SK-N-SH (cell line): ENCODE data around the gene PIPOX. TPM values are rescaled to one million over a fixed set of nuclear protein-coding genes. Genes with fewer than 3 reads are reported as not detected.

Source experiments
- CTCF ChIA-PET: fragments of 300-600, 350-600 bp; formaldehyde crosslinking; extraction: SDS; loops from one replicate; lab custom pipeline; 2021; lab: Yijun Ruan, JAX
- POLR2A ChIA-PET: fragments of 350-600 bp; sonication (Branson Sonifier 250); formaldehyde crosslinking; extraction: SDS; loops from one replicate; lab custom pipeline; 2020; ENCODE audit warnings: antibody characterized with exemption, inconsistent platforms; lab: Yijun Ruan, JAX
- DNase-seq: peaks from one replicate; pipeline ENCODE4 v3.0.0; 2012
- H2AFZ ChIP-seq: fragments of 200-600 bp; sonication (generic); 2 replicates; pipeline ENCODE4 v1.8.1; 2016; ENCODE audit warnings: antibody characterized with exemption, mild to moderate bottlenecking, low read depth
- H3F3A ChIP-seq: fragments of 200-600 bp; sonication (generic); replicated peaks from 2 replicates; pipeline ENCODE3; 2016; ENCODE audit warnings: antibody characterized with exemption, mild to moderate bottlenecking; ENCODE audit not compliant: insufficient read depth
- H3K27ac ChIP-seq, 2 experiments: fragments of 200-500 bp in 1 of 2; fragments of 200-600 bp in 1 of 2; sonication (Bioruptor generic) in 1 of 2; sonication (generic), shearing (Covaris generic) in 1 of 2; 2 replicates each; pipeline versions ENCODE4 v1.5.1 to v1.6.1; 2014 to 2016; ENCODE audit warnings: low read depth in 2 of 2, inconsistent platforms in 1 of 2, low read length in 1 of 2, mild to moderate bottlenecking in 1 of 2, mixed read lengths in 1 of 2
- H3K27me3 ChIP-seq: fragments of 200-600 bp; sonication (generic), shearing (Covaris generic); 2 replicates; pipeline ENCODE4 v1.6.1; 2016; ENCODE audit warnings: mixed run types; ENCODE audit not compliant: insufficient read depth
- H3K36me3 ChIP-seq, 2 experiments: fragments of 200-500 bp in 1 of 2; fragments of 200-600 bp in 1 of 2; sonication (Bioruptor generic) in 1 of 2; sonication (generic) in 1 of 2; replicated peaks in 1 of 2; 2 replicates each; pipeline versions ENCODE3 to v1.5.1; 2014 to 2016; ENCODE audit warnings: low read length in 1 of 2, mild to moderate bottlenecking in 1 of 2; ENCODE audit not compliant: insufficient read depth in 2 of 2, control insufficient read depth in 1 of 2
- H3K4me1 ChIP-seq, 2 experiments: fragments of 200-500 bp in 1 of 2; fragments of 200-600 bp in 1 of 2; sonication (Bioruptor generic) in 1 of 2; sonication (generic), shearing (Covaris generic) in 1 of 2; 2 replicates each; pipeline versions ENCODE4 v1.5.1 to v1.6.1; 2014 to 2016; ENCODE audit warnings: low read depth in 1 of 2, low read length in 1 of 2, mixed run types in 1 of 2; ENCODE audit not compliant: insufficient read depth in 2 of 2, control insufficient read depth in 1 of 2
- H3K4me2 ChIP-seq: fragments of 200-600 bp; sonication (generic), shearing (Covaris generic); 2 replicates; pipeline ENCODE4 v1.6.1; 2017; ENCODE audit warnings: mixed run types
- H3K4me3 ChIP-seq, 2 experiments: fragments of 200-500 bp in 1 of 2; fragments of 200-600 bp in 1 of 2; sonication (Bioruptor generic) in 1 of 2; sonication (generic), shearing (Covaris generic) in 1 of 2; 2 replicates each; pipeline versions ENCODE4 v1.5.1 to v1.8.1; 2014 to 2016; ENCODE audit warnings: low read depth in 2 of 2, inconsistent platforms in 1 of 2, low read length in 1 of 2, mild to moderate bottlenecking in 1 of 2, mixed read lengths in 1 of 2, moderate library complexity in 1 of 2
- H3K79me2 ChIP-seq: fragments of 200-600 bp; sonication (generic); 2 replicates; pipeline ENCODE4 v1.8.1; 2017; ENCODE audit warnings: mild to moderate bottlenecking; ENCODE audit not compliant: insufficient read depth
- H3K9ac ChIP-seq: fragments of 200-600 bp; sonication (generic); 2 replicates; pipeline ENCODE4 v1.6.1; 2017; ENCODE audit warnings: mixed run types
- H3K9me2 ChIP-seq: fragments of 200-600 bp; sonication (generic); 2 replicates; pipeline ENCODE4 v1.6.1; 2017; ENCODE audit warnings: mixed run types
- H3K9me3 ChIP-seq: fragments of 200-600 bp; sonication (generic); 2 replicates; pipeline ENCODE4 v1.6.1; 2017; ENCODE audit warnings: mixed run types, mild to moderate bottlenecking, moderate library complexity
- H4K20me1 ChIP-seq: fragments of 200-600 bp; sonication (generic); 2 replicates; pipeline ENCODE4 v1.6.1; 2017; ENCODE audit warnings: mild to moderate bottlenecking, mixed run types; ENCODE audit not compliant: insufficient read depth
- CHD2 ChIP-seq: fragments of 150-350 bp; IDR thresholded peaks from 2 replicates; pipeline ENCODE4 v1.6.1; 2018; ENCODE audit warnings: low read length; ENCODE audit not compliant: partially characterized antibody
- ELF1 ChIP-seq: IDR thresholded peaks from 2 replicates; pipeline ENCODE4 v1.4.0; 2012
- EZH2phosphoT487 ChIP-seq: fragments of 200-600 bp; sonication (generic); IDR thresholded peaks from 2 replicates; pipeline ENCODE4 v1.6.1; 2017; ENCODE audit warnings: low read depth, mixed run types, mild to moderate bottlenecking, antibody characterized with exemption, moderate library complexity, borderline replicate concordance
- FOXJ3 ChIP-seq: sonication (generic); formaldehyde crosslinking; IDR thresholded peaks from 2 replicates; pipeline ENCODE4 v1.5.1; 2020; ENCODE audit warnings: mild to moderate bottlenecking, missing genetic modification reagents
- GABPA ChIP-seq: IDR thresholded peaks from 2 replicates; pipeline ENCODE4 v1.4.0; 2012; ENCODE audit warnings: low read depth, mild to moderate bottlenecking
- GATA2 ChIP-seq: sonication (generic); formaldehyde crosslinking; IDR thresholded peaks from 2 replicates; pipeline ENCODE4 v1.5.0; 2020; ENCODE audit warnings: mild to moderate bottlenecking, missing genetic modification reagents
- JUND ChIP-seq: IDR thresholded peaks from 2 replicates; pipeline ENCODE4 v1.4.0; 2012
- MEF2A ChIP-seq: IDR thresholded peaks from 2 replicates; pipeline ENCODE4 v1.4.0; 2012; ENCODE audit warnings: low read depth, borderline replicate concordance
- RAD21 ChIP-seq: IDR thresholded peaks from 2 replicates; pipeline ENCODE4 v1.6.1; 2012; ENCODE audit warnings: mild to moderate bottlenecking, low read length
- RFX5 ChIP-seq: IDR thresholded peaks from 2 replicates; pipeline ENCODE4 v1.6.1; 2012; ENCODE audit warnings: mild to moderate bottlenecking, improper control_type of control experiment, low read length
- RXRA ChIP-seq: IDR thresholded peaks from 2 replicates; pipeline ENCODE4 v1.4.0; 2012; ENCODE audit warnings: low read depth, mild to moderate bottlenecking, borderline replicate concordance
- SIN3A ChIP-seq: IDR thresholded peaks from 2 replicates; pipeline ENCODE4 v1.6.1; 2012; ENCODE audit warnings: low read depth, mild to moderate bottlenecking, low read length, moderate library complexity, borderline replicate concordance
- SMC3 ChIP-seq: IDR thresholded peaks from 2 replicates; pipeline ENCODE4 v1.6.1; 2012; ENCODE audit warnings: low read depth, low read length, improper control_type of control experiment
- TEAD4 ChIP-seq: IDR thresholded peaks from 2 replicates; pipeline ENCODE4 v1.4.0; 2012; ENCODE audit warnings: mild to moderate bottlenecking, borderline replicate concordance; ENCODE audit not compliant: insufficient read depth
- USF2 ChIP-seq: fragments of 150-350 bp; IDR thresholded peaks from 2 replicates; pipeline ENCODE4 v1.6.1; 2017; ENCODE audit warnings: antibody characterized with exemption, low read length, low read depth, borderline replicate concordance
- WGBS: methylation state at CpG from one replicate; pipeline ENCODE4 v1.1.6; 2017; ENCODE audit warnings: low lambda C conversion rate; 5-methylcytosine and 5-hydroxymethylcytosine counted together
- polyA plus RNA-seq, 3 experiments: library from polyadenylated mRNA; depleted of rRNA; stranded (reverse); fragments of >200 nt; gene quantifications; 2 replicates each; pipeline ENCODE4 v1.2.3, GENCODE V29; 2012
- TF ChIP-seq, protein P1 (sequence below): IDR thresholded peaks from 2 replicates; pipeline ENCODE4; 2012
- TF ChIP-seq, protein P2 (sequence below): IDR thresholded peaks from 2 replicates; pipeline ENCODE4 v1.4.0; 2012; ENCODE audit warnings: low read depth, borderline replicate concordance

Gene PIPOX
- polyA plus RNA-seq, 1 of the 3 experiments (the other 2 are of a cell fraction): 0.31 TPM

DNA sequence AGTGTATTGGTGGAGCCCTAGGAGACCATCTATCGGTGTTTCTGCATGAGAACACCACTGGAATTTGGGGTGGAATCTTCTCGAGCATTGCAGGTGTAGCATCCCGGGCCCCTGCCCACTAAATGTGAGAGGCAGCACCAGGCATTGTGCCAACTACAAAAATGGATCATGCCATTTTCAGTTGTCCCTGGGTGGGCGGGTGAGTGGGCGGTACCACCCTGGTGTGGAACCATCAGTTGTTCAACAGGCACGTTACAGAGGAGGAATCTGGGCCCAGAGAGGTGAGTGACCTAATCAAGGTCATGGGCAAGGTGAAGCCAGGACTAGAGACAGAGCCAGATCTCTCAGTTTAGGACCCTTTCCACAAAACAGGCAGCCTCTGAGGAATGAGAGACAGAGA, 8.8 kb downstream of the PIPOX start:
- ChIA-PET POLR2A (no interaction called here), CTCF (interaction anchor here (0.5 to 2.3 kb wide), 5 partner anchors 13 to 226 kb away, joined by 3 to 11 read pairs (median 6); no protein-coding TSS in a partner anchor)
- no peak for DNase-seq
- 76% methylated on average over 6 of the region's 6 CpGs for WGBS
- Histone ChIP-seq H3K27ac (peak overlapping the region in 1 of 2 experiments; percentile 23; a peak in 1 of 4 replicates), H3K36me3 (no peaks in the 10 kb centered on the region), H3K4me3 (no peak overlapping the region), H3K4me2 (no peak overlapping the region), H3F3A (peaks cover 9% of the 10 kb centered on the region), H3K9ac (no peak overlapping the region), H3K79me2 (no peaks in the 10 kb centered on the region), H3K9me3 (no peaks in the 10 kb centered on the region), H4K20me1 (no peaks in the 10 kb centered on the region), H3K4me1 (peaks cover 23 to 76% of the 10 kb centered on the region in 2 experiments), H2AFZ (no peak overlapping the region), H3K9me2 (no peaks in the 10 kb centered on the region), H3K27me3 (no peaks in the 10 kb centered on the region)
- TF ChIP-seq JUND: no peak
- TF ChIP-seq, protein P1, sequence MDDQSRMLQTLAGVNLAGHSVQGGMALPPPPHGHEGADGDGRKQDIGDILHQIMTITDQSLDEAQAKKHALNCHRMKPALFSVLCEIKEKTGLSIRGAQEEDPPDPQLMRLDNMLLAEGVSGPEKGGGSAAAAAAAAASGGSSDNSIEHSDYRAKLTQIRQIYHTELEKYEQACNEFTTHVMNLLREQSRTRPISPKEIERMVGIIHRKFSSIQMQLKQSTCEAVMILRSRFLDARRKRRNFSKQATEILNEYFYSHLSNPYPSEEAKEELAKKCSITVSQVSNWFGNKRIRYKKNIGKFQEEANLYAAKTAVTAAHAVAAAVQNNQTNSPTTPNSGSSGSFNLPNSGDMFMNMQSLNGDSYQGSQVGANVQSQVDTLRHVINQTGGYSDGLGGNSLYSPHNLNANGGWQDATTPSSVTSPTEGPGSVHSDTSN: no peak
- no peak for TF ChIP-seq EZH2phosphoT487
- TF ChIP-seq GATA2 (CRISPR knock-in tag): no peak
- TF ChIP-seq FOXJ3 (CRISPR knock-in tag): no peak
- no peak for TF ChIP-seq CHD2
- no peak for TF ChIP-seq SMC3
- no peak for TF ChIP-seq GABPA
- no peak for TF ChIP-seq ELF1
- no peak for TF ChIP-seq TEAD4
- TF ChIP-seq RAD21: no peak
- no peak for TF ChIP-seq USF2
- no peak for TF ChIP-seq RXRA
- no peak for TF ChIP-seq RFX5
- TF ChIP-seq SIN3A: no peak
- TF ChIP-seq, protein P2, sequence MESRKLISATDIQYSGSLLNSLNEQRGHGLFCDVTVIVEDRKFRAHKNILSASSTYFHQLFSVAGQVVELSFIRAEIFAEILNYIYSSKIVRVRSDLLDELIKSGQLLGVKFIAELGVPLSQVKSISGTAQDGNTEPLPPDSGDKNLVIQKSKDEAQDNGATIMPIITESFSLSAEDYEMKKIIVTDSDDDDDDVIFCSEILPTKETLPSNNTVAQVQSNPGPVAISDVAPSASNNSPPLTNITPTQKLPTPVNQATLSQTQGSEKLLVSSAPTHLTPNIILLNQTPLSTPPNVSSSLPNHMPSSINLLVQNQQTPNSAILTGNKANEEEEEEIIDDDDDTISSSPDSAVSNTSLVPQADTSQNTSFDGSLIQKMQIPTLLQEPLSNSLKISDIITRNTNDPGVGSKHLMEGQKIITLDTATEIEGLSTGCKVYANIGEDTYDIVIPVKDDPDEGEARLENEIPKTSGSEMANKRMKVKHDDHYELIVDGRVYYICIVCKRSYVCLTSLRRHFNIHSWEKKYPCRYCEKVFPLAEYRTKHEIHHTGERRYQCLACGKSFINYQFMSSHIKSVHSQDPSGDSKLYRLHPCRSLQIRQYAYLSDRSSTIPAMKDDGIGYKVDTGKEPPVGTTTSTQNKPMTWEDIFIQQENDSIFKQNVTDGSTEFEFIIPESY: no peak
- TF ChIP-seq MEF2A: no peak
- TF ChIP-seq, all 33 proteins: peak for 0
